ENCODE results near the gene B4GALT4.

Gene B4GALT4

DNA sequence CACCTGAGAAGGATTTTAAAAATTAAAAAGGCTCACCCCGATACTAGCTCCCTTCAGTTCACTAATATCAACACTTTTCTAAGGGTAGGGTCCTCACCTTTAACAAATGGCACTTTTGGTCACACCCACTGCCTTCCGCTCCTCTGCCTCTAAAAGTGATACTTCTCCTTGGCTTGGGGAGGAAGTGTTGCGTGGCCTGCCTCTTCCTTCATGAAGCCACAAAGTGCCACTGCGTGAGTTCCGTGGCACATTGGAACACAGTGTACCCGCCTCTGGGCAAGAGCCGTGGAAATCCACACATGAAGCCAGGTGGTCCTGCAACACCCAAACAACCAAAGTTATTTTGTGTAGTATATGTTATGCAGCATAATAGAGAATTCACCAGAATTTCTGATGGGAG is 3.9 kb downstream of the B4GALT4 start:
- Histone ChIP-seq H3K27ac (ENCODE audit: low read depth, low read length) (no peak overlapping the region), H3K4me3 (ENCODE audit: low read depth, low read length) (no peak overlapping the region), H3K9me3 (ENCODE audit: control insufficient read depth, insufficient read depth, low read depth, low read length) (no peaks in the 10 kb centered on the region), H3K4me1 (ENCODE audit: control insufficient read depth, insufficient read depth, low read length) (no peaks in the 10 kb centered on the region), H3K9ac (ENCODE audit: low read length) (no peak overlapping the region), H3K27me3 (ENCODE audit: control insufficient read depth, insufficient read depth, low read length) (no peaks in the 10 kb centered on the region), H3K36me3 (ENCODE audit: control insufficient read depth, insufficient read depth, low read length) (peaks cover 54% of the 10 kb centered on the region)

DNA sequence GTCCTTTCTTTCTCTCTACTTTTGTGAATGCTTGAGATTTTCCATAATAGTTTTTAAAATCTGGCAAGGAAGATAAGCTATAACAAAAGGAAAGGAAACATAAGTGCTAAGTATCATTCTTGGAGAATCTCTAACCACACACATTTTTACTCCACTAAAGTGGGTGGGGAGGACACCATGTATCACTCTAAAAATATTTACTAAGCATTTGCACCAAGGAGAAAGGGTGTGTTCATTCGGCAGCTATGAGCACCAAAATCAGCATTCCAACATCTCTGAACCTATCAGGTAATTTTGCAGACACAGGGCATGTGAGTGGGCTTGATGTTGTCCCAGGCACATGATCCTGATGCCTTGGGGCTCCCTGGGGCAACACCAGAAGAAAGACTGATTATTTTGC is 5.5 kb downstream of the B4GALT4 start:
- Histone ChIP-seq H3K27ac (ENCODE audit: low read depth, low read length) (no peak overlapping the region), H3K9ac (ENCODE audit: low read length) (no peak overlapping the region), H3K27me3 (ENCODE audit: control insufficient read depth, insufficient read depth, low read length) (no peaks in the 10 kb centered on the region), H3K4me1 (ENCODE audit: control insufficient read depth, insufficient read depth, low read length) (no peaks in the 10 kb centered on the region), H3K36me3 (ENCODE audit: control insufficient read depth, insufficient read depth, low read length) (peaks cover 66% of the 10 kb centered on the region), H3K4me3 (ENCODE audit: low read depth, low read length) (no peak overlapping the region), H3K9me3 (ENCODE audit: control insufficient read depth, insufficient read depth, low read depth, low read length) (no peaks in the 10 kb centered on the region)

GRCh38 chr3:119234610-119235009 is 6.1 kb downstream of the B4GALT4 start:
- Histone ChIP-seq H3K4me1 (ENCODE audit: control insufficient read depth, insufficient read depth, low read length) (no peaks in the 10 kb centered on the region), H3K27ac (ENCODE audit: low read depth, low read length) (no peak overlapping the region), H3K9ac (ENCODE audit: low read length) (no peak overlapping the region), H3K4me3 (ENCODE audit: low read depth, low read length) (no peak overlapping the region), H3K27me3 (ENCODE audit: control insufficient read depth, insufficient read depth, low read length) (no peaks in the 10 kb centered on the region), H3K9me3 (ENCODE audit: control insufficient read depth, insufficient read depth, low read depth, low read length) (no peaks in the 10 kb centered on the region), H3K36me3 (ENCODE audit: control insufficient read depth, insufficient read depth, low read length) (peaks cover 72% of the 10 kb centered on the region)

DNA sequence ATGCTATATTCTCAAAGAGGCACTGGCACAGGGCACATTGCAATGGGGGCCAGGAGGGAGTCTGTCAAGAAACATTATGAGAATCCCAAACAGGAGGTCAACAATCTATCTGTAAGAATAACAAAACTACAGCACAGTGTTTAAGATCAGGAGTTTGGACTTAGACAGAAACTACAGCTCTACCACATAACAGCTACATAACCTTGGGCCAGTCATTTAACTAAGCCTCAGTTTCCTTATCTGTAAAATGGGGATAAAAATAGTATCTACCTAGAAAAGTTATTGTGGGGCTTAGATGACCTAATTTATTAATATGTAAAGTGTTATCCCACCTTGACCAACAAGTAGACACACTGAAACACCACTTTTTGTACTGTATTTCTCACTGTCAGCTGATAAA is 9.9 kb downstream of the B4GALT4 start:
- no peaks in the 10 kb centered on the region for H3K9me3 ChIP-seq (ENCODE audit: control insufficient read depth, insufficient read depth, low read depth, low read length)

DNA sequence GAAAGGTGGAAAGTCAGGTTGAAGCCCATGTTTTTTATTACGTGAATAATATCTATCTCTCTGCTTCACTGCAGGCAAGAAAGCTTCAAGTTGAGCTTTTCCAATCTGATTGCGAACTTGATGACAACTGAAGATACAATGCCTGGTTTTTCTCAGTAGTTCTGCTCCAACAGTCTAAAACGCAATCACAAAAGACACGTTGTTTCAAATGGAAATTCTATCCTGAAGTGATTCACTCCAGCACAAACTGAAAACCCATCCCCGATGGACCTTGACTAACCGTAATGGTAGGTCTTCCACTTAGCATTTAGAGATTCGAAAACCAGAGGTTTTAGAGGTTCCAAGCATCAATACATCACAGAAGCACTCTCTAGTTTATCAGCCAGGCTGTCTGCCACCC is 10.6 kb downstream of the B4GALT4 start:
- H3K27ac ChIP-seq (ENCODE audit: low read depth, low read length): no peak overlapping the region
- H3K4me3 ChIP-seq (ENCODE audit: low read depth, low read length): no peak overlapping the region
- no peaks in the 10 kb centered on the region for H3K4me1 ChIP-seq (ENCODE audit: control insufficient read depth, insufficient read depth, low read length)
- H3K9me3 ChIP-seq (ENCODE audit: control insufficient read depth, insufficient read depth, low read depth, low read length): no peaks in the 10 kb centered on the region
- no peak overlapping the region for H3K9ac ChIP-seq (ENCODE audit: low read length)
- H3K36me3 ChIP-seq (ENCODE audit: control insufficient read depth, insufficient read depth, low read length): peaks cover 89% of the 10 kb centered on the region
- no peaks in the 10 kb centered on the region for H3K27me3 ChIP-seq (ENCODE audit: control insufficient read depth, insufficient read depth, low read length)

More for the DNA sequence above, 9.9 kb downstream of the B4GALT4 start:
- Histone ChIP-seq H3K27ac (ENCODE audit: low read depth, low read length) (no peak overlapping the region), H3K4me1 (ENCODE audit: control insufficient read depth, insufficient read depth, low read length) (no peaks in the 10 kb centered on the region), H3K36me3 (ENCODE audit: control insufficient read depth, insufficient read depth, low read length) (peaks cover 94% of the 10 kb centered on the region), H3K27me3 (ENCODE audit: control insufficient read depth, insufficient read depth, low read length) (no peaks in the 10 kb centered on the region), H3K4me3 (ENCODE audit: low read depth, low read length) (no peak overlapping the region), H3K9ac (ENCODE audit: low read length) (no peak overlapping the region)

- Histone ChIP-seq H3K4me1 (ENCODE audit: control insufficient read depth, insufficient read depth, low read length) (no peaks in the 10 kb centered on the region), H3K9ac (ENCODE audit: low read length) (no peak overlapping the region), H3K4me3 (ENCODE audit: low read depth, low read length) (no peak overlapping the region), H3K27ac (ENCODE audit: low read depth, low read length) (no peak overlapping the region), H3K9me3 (ENCODE audit: control insufficient read depth, insufficient read depth, low read depth, low read length) (no peaks in the 10 kb centered on the region), H3K27me3 (ENCODE audit: control insufficient read depth, insufficient read depth, low read length) (no peaks in the 10 kb centered on the region), H3K36me3 (ENCODE audit: control insufficient read depth, insufficient read depth, low read length) (peaks cover 84% of the 10 kb centered on the region)
These were observed 11.5 kb downstream of the B4GALT4 start for GRCh38 chr3:119229190-119229589.

GRCh38 chr3:119228373-119229145 is 12.1 kb downstream of the B4GALT4 start:
- H3K36me3 ChIP-seq (ENCODE audit: control insufficient read depth, insufficient read depth, low read length): peaks cover 85% of the 10 kb centered on the region
- H3K27ac ChIP-seq (ENCODE audit: low read depth, low read length): no peak overlapping the region
- no peaks in the 10 kb centered on the region for H3K9me3 ChIP-seq (ENCODE audit: control insufficient read depth, insufficient read depth, low read depth, low read length)
- H3K9ac ChIP-seq (ENCODE audit: low read length): no peak overlapping the region
- no peak overlapping the region for H3K4me3 ChIP-seq (ENCODE audit: low read depth, low read length)
- no peaks in the 10 kb centered on the region for H3K4me1 ChIP-seq (ENCODE audit: control insufficient read depth, insufficient read depth, low read length)
- no peaks in the 10 kb centered on the region for H3K27me3 ChIP-seq (ENCODE audit: control insufficient read depth, insufficient read depth, low read length)

DNA sequence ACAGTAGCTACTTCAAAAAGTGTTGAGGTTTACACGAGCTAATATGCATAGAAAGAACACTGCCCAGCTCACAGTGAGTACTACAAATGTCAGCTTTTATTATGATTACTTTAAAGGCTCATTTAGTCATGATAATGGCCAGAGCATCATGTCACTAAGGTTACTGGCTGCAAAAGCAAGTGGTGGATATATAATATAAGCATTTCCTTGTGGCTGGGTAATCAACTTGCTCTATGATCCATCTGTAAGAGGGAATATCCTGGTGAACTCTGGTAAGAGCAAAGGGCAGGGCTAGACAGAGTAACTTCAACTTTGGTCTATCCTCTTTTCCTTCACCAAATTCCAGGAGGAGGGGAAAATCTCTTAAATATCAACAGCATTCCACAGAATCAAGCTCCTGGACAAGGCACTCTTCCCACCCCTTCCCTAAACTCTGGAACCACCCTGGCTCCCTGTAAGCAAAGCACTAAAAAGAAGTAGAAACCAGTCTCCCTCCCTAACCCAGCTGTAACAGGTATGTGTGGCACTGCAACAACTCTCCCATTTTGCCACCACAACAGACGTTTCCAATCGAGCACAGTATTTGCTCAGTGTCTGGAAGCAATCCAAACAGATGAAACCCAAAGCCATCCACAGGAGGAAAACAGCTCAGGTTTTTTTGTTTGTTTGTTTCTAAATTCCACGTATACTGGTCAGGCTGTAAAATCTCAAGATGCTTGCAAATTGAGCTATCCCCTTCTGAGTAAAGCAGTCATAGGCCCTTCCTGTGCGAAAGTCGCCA is 13.4 kb downstream of the B4GALT4 start:
- H3K4me3 ChIP-seq (ENCODE audit: low read depth, low read length): no peak overlapping the region
- no peaks in the 10 kb centered on the region for H3K9me3 ChIP-seq (ENCODE audit: control insufficient read depth, insufficient read depth, low read depth, low read length)
- no peak overlapping the region for H3K27ac ChIP-seq (ENCODE audit: low read depth, low read length)
- H3K4me1 ChIP-seq (ENCODE audit: control insufficient read depth, insufficient read depth, low read length): no peaks in the 10 kb centered on the region
- H3K9ac ChIP-seq (ENCODE audit: low read length): no peak overlapping the region
- H3K27me3 ChIP-seq (ENCODE audit: control insufficient read depth, insufficient read depth, low read length): no peaks in the 10 kb centered on the region
- H3K36me3 ChIP-seq (ENCODE audit: control insufficient read depth, insufficient read depth, low read length): peaks cover 87% of the 10 kb centered on the region

DNA sequence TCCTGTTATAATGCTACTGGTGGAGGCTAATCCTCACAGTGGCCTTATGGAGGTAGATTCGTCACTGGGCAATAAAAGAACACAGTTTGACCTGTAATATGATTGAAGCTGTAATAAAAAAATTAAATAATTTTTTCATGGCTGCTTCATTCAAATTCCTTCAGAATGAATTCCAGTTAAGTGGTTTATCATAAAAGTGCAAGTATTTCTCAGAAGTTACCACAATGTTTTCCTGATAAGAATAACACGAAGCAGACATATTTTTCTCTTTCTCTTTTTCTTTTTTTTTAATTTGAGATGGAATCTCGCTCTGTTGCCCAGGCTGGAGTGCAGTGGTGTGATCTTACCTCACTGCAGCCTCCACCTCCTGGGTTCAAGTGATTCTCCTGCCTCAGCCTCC is 15.6 kb downstream of the B4GALT4 start:
- H3K4me3 ChIP-seq (ENCODE audit: low read depth, low read length): no peak overlapping the region
- H3K4me1 ChIP-seq (ENCODE audit: control insufficient read depth, insufficient read depth, low read length): no peaks in the 10 kb centered on the region
- H3K27ac ChIP-seq (ENCODE audit: low read depth, low read length): no peak overlapping the region
- H3K27me3 ChIP-seq (ENCODE audit: control insufficient read depth, insufficient read depth, low read length): no peaks in the 10 kb centered on the region
- H3K9ac ChIP-seq (ENCODE audit: low read length): no peak overlapping the region
- no peaks in the 10 kb centered on the region for H3K9me3 ChIP-seq (ENCODE audit: control insufficient read depth, insufficient read depth, low read depth, low read length)
- peaks cover 89% of the 10 kb centered on the region for H3K36me3 ChIP-seq (ENCODE audit: control insufficient read depth, insufficient read depth, low read length)

DNA sequence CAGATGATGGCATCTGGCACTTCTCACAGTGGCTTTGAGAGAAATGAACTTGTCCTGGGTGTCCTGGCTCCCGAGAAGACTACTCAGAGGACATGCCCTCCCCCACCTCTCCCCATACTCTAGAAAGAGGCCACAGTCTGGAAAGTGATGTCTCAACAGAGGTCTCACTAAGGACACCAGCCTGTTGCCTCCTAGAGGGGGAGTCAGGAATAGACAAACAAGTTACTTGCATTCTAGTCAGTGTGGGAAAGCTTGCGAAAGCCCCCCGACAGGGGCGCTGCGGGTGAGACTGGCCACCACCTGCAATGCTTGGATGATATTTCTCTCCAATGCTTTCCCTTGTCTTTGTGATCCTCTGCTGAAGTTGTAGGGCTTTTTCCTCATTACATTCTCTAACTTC is 17.2 kb downstream of the B4GALT4 start:
- H3K36me3 ChIP-seq (ENCODE audit: control insufficient read depth, insufficient read depth, low read length): peaks cover 88% of the 10 kb centered on the region

GRCh38 chr3:119222391-119222790 is 18.3 kb downstream of the B4GALT4 start:
- Histone ChIP-seq H3K36me3 (ENCODE audit: control insufficient read depth, insufficient read depth, low read length) (peaks cover 85% of the 10 kb centered on the region), H3K4me1 (ENCODE audit: control insufficient read depth, insufficient read depth, low read length) (no peaks in the 10 kb centered on the region), H3K9me3 (ENCODE audit: control insufficient read depth, insufficient read depth, low read depth, low read length) (no peaks in the 10 kb centered on the region), H3K4me3 (ENCODE audit: low read depth, low read length) (no peak overlapping the region), H3K27ac (ENCODE audit: low read depth, low read length) (no peak overlapping the region), H3K27me3 (ENCODE audit: control insufficient read depth, insufficient read depth, low read length) (no peaks in the 10 kb centered on the region), H3K9ac (ENCODE audit: low read length) (no peak overlapping the region)

More for the DNA sequence above, 17.2 kb downstream of the B4GALT4 start:
- Histone ChIP-seq H3K4me3 (ENCODE audit: low read depth, low read length) (no peak overlapping the region), H3K9me3 (ENCODE audit: control insufficient read depth, insufficient read depth, low read depth, low read length) (no peaks in the 10 kb centered on the region), H3K27ac (ENCODE audit: low read depth, low read length) (no peak overlapping the region), H3K27me3 (ENCODE audit: control insufficient read depth, insufficient read depth, low read length) (no peaks in the 10 kb centered on the region), H3K4me1 (ENCODE audit: control insufficient read depth, insufficient read depth, low read length) (no peaks in the 10 kb centered on the region), H3K9ac (ENCODE audit: low read length) (no peak overlapping the region)
